Measurements from ENCODE around the gene TBL1X.

TBL1X gene

DNA sequence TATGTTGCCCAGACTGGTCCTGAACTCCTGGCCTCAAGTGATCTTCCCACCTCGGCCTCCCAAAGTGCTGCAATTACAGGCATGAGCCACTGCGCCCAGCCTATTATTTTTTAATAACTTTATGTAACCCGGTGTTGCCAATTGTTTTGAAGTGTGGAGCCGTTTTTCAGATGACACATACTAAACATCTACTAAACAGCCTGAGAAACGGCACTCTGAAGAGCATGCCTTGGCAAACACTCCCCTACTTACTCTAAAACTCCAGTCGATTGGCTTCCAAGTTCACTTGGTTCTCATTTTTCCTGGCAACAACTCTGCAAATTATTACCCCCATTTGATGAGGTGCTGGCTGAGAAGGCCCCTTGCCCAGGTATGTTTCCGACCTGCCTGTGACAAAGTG, 169.7 kb downstream of the TBL1X start:
- Histone ChIP-seq H3K4me3 (ENCODE audit: low read length in 2 of 2) (no peak overlapping the region), H3K36me3 (ENCODE audit: control insufficient read depth in 2 of 2, insufficient read depth in 2 of 2, low read length in 2 of 2) (no peaks in the 10 kb centered on the region), H3K4me1 (ENCODE audit: control insufficient read depth in 2 of 2, insufficient read depth in 2 of 2, low read length in 2 of 2) (no peaks in the 10 kb centered on the region), H3K9ac (ENCODE audit: low read depth in 1 of 2, low read length in 2 of 2) (no peak overlapping the region), H3K9me3 (ENCODE audit: control insufficient read depth in 2 of 2, low read length in 2 of 2) (no peaks in the 10 kb centered on the region), H3K27ac (ENCODE audit: low read depth in 2 of 2, low read length in 2 of 2) (no peak overlapping the region), H3K27me3 (ENCODE audit: control insufficient read depth in 2 of 2, insufficient read depth in 2 of 2, low read length in 2 of 2) (no peaks in the 10 kb centered on the region)

DNA sequence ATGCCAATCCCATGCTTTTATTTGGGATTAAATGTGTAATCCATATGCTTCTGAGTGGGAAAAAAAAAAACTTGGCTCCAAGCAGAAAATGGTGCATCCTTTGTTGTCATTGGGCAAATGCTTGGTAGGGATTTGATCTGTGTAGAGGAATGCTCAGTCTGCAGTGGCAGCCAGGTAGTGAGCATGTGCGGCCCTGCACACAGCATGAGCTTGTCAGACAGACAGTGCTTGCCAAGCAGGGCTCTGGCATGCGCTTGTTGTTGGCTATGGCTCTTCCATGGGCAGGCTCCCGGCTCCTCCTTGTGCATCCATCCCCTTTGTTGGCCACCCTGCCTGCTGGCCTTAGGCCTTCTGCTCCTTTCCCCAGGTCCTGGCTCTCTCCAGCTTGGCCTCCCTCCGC, 170.5 kb downstream of the TBL1X start:
- no peaks in the 10 kb centered on the region for H3K36me3 ChIP-seq (ENCODE audit: control insufficient read depth in 2 of 2, insufficient read depth in 2 of 2, low read length in 2 of 2)
- no peaks in the 10 kb centered on the region for H3K27me3 ChIP-seq (ENCODE audit: control insufficient read depth in 2 of 2, insufficient read depth in 2 of 2, low read length in 2 of 2)
- H3K27ac ChIP-seq (ENCODE audit: low read depth in 2 of 2, low read length in 2 of 2) = no peak overlapping the region
- no peaks in the 10 kb centered on the region for H3K4me1 ChIP-seq (ENCODE audit: control insufficient read depth in 2 of 2, insufficient read depth in 2 of 2, low read length in 2 of 2)
- H3K9ac ChIP-seq (ENCODE audit: low read depth in 1 of 2, low read length in 2 of 2) = no peak overlapping the region
- H3K4me3 ChIP-seq (ENCODE audit: low read length in 2 of 2) = no peak overlapping the region
- H3K9me3 ChIP-seq (ENCODE audit: control insufficient read depth in 2 of 2, low read length in 2 of 2) = no peaks in the 10 kb centered on the region

DNA sequence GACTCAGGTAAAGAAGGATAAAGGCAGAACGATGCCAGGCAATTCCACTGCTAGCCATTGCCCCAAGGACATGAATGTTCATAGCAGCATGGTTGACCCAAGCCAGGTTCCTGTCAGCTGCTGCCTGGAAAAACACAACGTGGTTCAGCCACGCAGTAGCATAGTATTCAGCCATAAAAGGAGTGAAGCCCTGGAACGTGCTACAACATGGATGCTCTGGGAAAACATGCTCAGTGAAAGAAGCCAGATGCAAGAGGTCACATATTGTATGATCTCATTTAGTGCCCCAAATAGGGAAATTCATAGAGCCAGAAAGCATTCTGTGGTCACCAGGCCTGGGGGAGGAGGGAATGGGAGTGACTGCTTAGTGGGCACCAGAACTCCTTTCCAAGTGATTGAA, 170.9 kb downstream of the TBL1X start:
- H3K4me1 ChIP-seq (ENCODE audit: control insufficient read depth in 2 of 2, insufficient read depth in 2 of 2, low read length in 2 of 2) = no peaks in the 10 kb centered on the region
- H3K9ac ChIP-seq (ENCODE audit: low read depth in 1 of 2, low read length in 2 of 2) = no peak overlapping the region
- no peak overlapping the region for H3K4me3 ChIP-seq (ENCODE audit: low read length in 2 of 2)
- no peaks in the 10 kb centered on the region for H3K9me3 ChIP-seq (ENCODE audit: control insufficient read depth in 2 of 2, low read length in 2 of 2)
- no peak overlapping the region for H3K27ac ChIP-seq (ENCODE audit: low read depth in 2 of 2, low read length in 2 of 2)
- H3K27me3 ChIP-seq (ENCODE audit: control insufficient read depth in 2 of 2, insufficient read depth in 2 of 2, low read length in 2 of 2) = no peaks in the 10 kb centered on the region
- H3K36me3 ChIP-seq (ENCODE audit: control insufficient read depth in 2 of 2, insufficient read depth in 2 of 2, low read length in 2 of 2) = no peaks in the 10 kb centered on the region

DNA sequence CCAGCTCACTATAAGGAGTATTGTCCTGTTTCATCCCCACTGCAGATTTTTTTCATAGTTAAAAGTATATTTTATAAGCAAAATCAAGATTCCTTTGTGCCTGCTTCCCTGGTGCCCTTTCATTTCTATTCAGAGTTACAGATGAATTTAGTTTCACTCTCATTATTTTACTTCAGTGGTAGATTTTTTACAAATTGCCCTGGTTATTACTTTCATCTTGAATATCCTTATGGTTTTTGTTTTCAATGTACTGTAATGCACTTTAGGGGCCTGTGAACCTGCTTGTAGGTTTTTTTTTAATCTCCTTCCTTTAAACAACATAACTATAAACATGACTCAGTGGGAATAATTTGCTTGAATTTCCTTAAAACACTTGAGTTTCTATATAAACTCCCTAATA, 174.0 kb downstream of the TBL1X start:
- H3K9ac ChIP-seq (ENCODE audit: low read depth in 1 of 2, low read length in 2 of 2) = no peak overlapping the region
- H3K4me3 ChIP-seq (ENCODE audit: low read length in 2 of 2) = no peak overlapping the region
- no peak overlapping the region for H3K27ac ChIP-seq (ENCODE audit: low read depth in 2 of 2, low read length in 2 of 2)
- H3K9me3 ChIP-seq (ENCODE audit: control insufficient read depth in 2 of 2, low read length in 2 of 2) = no peaks in the 10 kb centered on the region
- no peaks in the 10 kb centered on the region for H3K27me3 ChIP-seq (ENCODE audit: control insufficient read depth in 2 of 2, insufficient read depth in 2 of 2, low read length in 2 of 2)
- no peaks in the 10 kb centered on the region for H3K4me1 ChIP-seq (ENCODE audit: control insufficient read depth in 2 of 2, insufficient read depth in 2 of 2, low read length in 2 of 2)
- no peaks in the 10 kb centered on the region for H3K36me3 ChIP-seq (ENCODE audit: control insufficient read depth in 2 of 2, insufficient read depth in 2 of 2, low read length in 2 of 2)

DNA sequence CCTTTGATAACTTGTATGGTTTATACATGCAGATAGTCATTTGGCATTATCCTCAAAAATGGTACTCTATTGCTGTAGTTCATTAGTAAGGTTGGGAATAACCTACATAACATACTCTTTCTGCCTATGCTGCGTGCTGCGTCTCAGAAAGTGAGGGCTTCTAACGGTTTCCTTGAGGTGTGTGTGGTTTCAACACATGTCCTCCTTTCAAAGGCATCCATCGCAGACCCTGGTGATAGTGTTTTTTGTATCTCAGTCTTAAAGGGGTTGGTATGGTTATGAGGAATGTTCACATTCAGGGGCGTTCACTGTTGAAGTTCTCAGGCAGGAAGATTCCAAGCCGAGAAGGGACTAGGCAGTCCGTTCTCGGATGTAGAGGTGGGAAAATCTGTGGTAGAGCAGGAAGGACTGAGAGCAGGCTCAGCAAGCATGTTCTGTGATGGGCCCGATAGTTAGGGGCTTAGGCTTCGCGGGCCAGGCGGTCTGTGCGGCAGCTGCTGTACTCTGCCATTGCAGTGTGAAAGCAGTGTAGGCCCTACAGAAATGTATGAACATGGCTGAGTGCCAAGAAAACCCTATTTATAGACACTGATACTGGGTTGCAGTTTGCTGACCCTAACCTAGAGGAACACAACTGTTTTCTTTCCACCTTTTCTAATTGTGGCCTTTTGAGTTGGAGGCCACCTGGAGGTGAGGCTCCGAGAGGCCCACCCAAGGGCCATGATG, 177.6 kb downstream of the TBL1X start:
- Histone ChIP-seq H3K36me3 (ENCODE audit: control insufficient read depth in 2 of 2, insufficient read depth in 2 of 2, low read length in 2 of 2) (no peaks in the 10 kb centered on the region), H3K27ac (ENCODE audit: low read depth in 2 of 2, low read length in 2 of 2) (no peak overlapping the region), H3K9ac (ENCODE audit: low read depth in 1 of 2, low read length in 2 of 2) (no peak overlapping the region), H3K27me3 (ENCODE audit: control insufficient read depth in 2 of 2, insufficient read depth in 2 of 2, low read length in 2 of 2) (no peaks in the 10 kb centered on the region), H3K4me3 (ENCODE audit: low read length in 2 of 2) (no peak overlapping the region), H3K9me3 (ENCODE audit: control insufficient read depth in 2 of 2, low read length in 2 of 2) (no peaks in the 10 kb centered on the region), H3K4me1 (ENCODE audit: control insufficient read depth in 2 of 2, insufficient read depth in 2 of 2, low read length in 2 of 2) (no peaks in the 10 kb centered on the region)

DNA sequence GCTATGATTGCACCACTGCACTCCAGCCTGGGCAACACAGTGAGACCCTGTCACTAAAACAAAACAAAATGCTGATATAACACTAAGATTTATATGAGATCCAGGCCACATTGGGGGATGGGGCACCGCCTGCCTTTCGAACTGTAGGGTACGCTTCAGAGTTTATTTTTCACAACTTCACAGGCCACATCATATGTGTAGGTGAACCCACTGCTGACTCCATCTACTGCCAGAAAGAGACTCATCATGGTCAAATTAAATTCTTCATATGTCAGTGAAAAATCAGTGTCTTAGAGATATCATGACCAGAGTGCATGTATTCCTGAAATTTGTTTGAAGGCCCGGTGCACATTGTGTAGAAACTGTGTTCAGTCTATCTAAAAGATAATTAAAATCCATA, 178.9 kb downstream of the TBL1X start:
- Histone ChIP-seq H3K27ac (ENCODE audit: low read depth in 2 of 2, low read length in 2 of 2) (no peak overlapping the region), H3K9ac (ENCODE audit: low read depth in 1 of 2, low read length in 2 of 2) (no peak overlapping the region), H3K4me3 (ENCODE audit: low read length in 2 of 2) (no peak overlapping the region)

DNA sequence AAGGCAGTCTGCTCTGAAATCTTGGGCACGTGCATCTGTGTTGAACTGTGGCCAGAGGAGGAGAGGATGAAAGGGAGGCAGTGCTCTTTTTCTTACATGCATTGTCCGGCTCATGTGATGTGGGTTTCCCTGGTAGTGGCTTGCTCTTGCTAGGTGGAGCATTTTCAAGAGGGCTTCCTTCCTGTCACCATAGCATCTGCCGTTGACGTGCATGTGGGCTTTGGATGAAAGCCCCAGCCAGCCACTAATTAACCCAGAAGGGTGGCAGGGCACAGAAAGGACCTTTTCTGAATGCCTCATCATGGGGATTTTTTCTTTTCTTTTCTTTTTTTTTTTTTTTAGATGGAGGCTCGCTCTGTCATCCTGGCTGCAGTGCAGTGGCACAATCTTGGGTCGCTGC, 179.5 kb downstream of the TBL1X start:
- Histone ChIP-seq H3K9ac (ENCODE audit: low read depth in 1 of 2, low read length in 2 of 2) (no peak overlapping the region), H3K4me1 (ENCODE audit: control insufficient read depth in 2 of 2, insufficient read depth in 2 of 2, low read length in 2 of 2) (no peaks in the 10 kb centered on the region), H3K27me3 (ENCODE audit: control insufficient read depth in 2 of 2, insufficient read depth in 2 of 2, low read length in 2 of 2) (no peaks in the 10 kb centered on the region), H3K9me3 (ENCODE audit: control insufficient read depth in 2 of 2, low read length in 2 of 2) (no peaks in the 10 kb centered on the region), H3K36me3 (ENCODE audit: control insufficient read depth in 2 of 2, insufficient read depth in 2 of 2, low read length in 2 of 2) (no peaks in the 10 kb centered on the region), H3K27ac (ENCODE audit: low read depth in 2 of 2, low read length in 2 of 2) (no peak overlapping the region), H3K4me3 (ENCODE audit: low read length in 2 of 2) (no peak overlapping the region)

More for the DNA sequence above, 178.9 kb downstream of the TBL1X start:
- H3K4me1 ChIP-seq (ENCODE audit: control insufficient read depth in 2 of 2, insufficient read depth in 2 of 2, low read length in 2 of 2) = no peaks in the 10 kb centered on the region
- no peaks in the 10 kb centered on the region for H3K36me3 ChIP-seq (ENCODE audit: control insufficient read depth in 2 of 2, insufficient read depth in 2 of 2, low read length in 2 of 2)
- no peaks in the 10 kb centered on the region for H3K27me3 ChIP-seq (ENCODE audit: control insufficient read depth in 2 of 2, insufficient read depth in 2 of 2, low read length in 2 of 2)
- H3K9me3 ChIP-seq (ENCODE audit: control insufficient read depth in 2 of 2, low read length in 2 of 2) = no peaks in the 10 kb centered on the region

DNA sequence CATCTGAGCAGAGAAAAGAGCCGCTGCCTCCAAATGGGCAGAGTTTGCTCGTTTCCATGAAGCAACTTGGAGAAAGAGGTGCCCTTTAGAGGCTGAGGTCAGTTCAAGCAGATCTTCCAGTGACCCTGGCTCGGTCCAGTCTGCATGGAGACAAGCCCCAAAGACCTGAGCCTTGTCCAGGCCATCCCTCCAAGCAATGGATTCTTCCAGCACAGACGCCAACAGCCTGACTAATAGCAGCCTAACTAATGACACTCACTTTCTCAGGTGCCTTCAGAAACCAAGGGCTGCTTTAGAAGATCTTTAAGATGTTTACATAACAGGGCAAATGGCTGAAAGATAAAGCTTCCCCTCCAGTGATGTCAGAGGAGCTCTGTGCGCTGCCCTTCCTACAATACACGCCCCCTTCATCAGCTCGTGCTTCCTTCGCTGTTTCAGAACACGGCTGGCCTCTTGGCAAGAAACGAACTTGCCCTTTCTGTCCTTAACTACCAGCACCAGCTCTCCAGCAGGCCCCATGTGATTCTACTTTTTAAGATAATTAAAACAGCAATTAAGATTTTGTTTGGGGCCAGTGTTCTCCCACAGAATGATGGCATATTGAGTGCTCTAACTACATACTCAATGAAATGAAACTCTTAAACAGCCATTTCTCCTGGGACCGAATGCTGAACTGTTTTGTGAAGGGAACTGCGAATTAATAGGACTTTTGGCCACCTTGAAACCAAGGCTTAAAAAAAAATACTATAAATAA, 181.8 kb downstream of the TBL1X start:
- Histone ChIP-seq H3K27ac (ENCODE audit: low read depth in 2 of 2, low read length in 2 of 2) (no peak overlapping the region), H3K9ac (ENCODE audit: low read depth in 1 of 2, low read length in 2 of 2) (no peak overlapping the region), H3K36me3 (ENCODE audit: control insufficient read depth in 2 of 2, insufficient read depth in 2 of 2, low read length in 2 of 2) (no peaks in the 10 kb centered on the region), H3K9me3 (ENCODE audit: control insufficient read depth in 2 of 2, low read length in 2 of 2) (no peaks in the 10 kb centered on the region), H3K4me3 (ENCODE audit: low read length in 2 of 2) (no peak overlapping the region), H3K4me1 (ENCODE audit: control insufficient read depth in 2 of 2, insufficient read depth in 2 of 2, low read length in 2 of 2) (no peaks in the 10 kb centered on the region), H3K27me3 (ENCODE audit: control insufficient read depth in 2 of 2, insufficient read depth in 2 of 2, low read length in 2 of 2) (no peaks in the 10 kb centered on the region)

DNA sequence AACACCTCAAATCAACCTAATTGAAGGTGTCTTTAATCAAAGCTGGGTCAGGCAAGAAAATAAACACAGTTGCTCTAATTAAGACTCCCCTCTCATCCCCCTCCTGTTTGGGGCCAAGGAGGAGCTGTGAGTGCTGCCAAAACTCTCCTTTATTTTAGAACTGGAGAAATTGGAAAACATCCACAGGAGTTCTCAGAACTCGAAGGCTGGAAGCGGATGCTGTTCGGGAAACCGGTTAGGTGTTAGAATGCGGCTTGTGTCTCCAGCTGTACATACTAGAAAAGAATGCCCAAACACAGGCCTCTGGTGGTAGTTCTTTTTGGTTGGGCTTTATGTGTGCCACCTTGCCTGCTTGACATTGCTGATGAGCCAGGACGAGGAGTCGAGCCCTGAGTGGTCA, 182.6 kb downstream of the TBL1X start:
- Histone ChIP-seq H3K9ac (ENCODE audit: low read depth in 1 of 2, low read length in 2 of 2) (no peak overlapping the region), H3K9me3 (ENCODE audit: control insufficient read depth in 2 of 2, low read length in 2 of 2) (no peaks in the 10 kb centered on the region), H3K4me3 (ENCODE audit: low read length in 2 of 2) (no peak overlapping the region), H3K36me3 (ENCODE audit: control insufficient read depth in 2 of 2, insufficient read depth in 2 of 2, low read length in 2 of 2) (no peaks in the 10 kb centered on the region), H3K27ac (ENCODE audit: low read depth in 2 of 2, low read length in 2 of 2) (no peak overlapping the region), H3K4me1 (ENCODE audit: control insufficient read depth in 2 of 2, insufficient read depth in 2 of 2, low read length in 2 of 2) (no peaks in the 10 kb centered on the region), H3K27me3 (ENCODE audit: control insufficient read depth in 2 of 2, insufficient read depth in 2 of 2, low read length in 2 of 2) (no peaks in the 10 kb centered on the region)

DNA sequence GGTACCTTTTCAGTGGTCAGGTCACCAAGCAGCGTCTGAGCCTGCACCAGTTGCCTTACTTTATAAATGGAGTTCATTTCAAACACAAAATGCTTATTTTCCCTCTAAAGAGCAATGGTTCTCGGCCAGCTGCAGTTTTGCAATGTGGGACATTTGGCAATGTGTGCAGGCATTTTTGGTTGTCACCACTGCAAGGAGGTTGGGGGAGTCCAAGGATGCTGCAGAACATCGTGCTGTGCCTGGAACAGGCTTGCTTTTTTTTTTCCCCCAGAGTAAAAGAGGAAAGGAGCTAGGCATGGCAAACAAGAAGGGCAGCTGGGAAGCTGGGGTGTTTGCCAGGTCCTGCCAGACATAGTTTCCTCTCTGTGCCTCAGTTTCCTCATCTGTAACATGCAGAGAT, 185.2 kb downstream of the TBL1X start:
- H3K36me3 ChIP-seq (ENCODE audit: control insufficient read depth in 2 of 2, insufficient read depth in 2 of 2, low read length in 2 of 2) = no peaks in the 10 kb centered on the region
- no peaks in the 10 kb centered on the region for H3K9me3 ChIP-seq (ENCODE audit: control insufficient read depth in 2 of 2, low read length in 2 of 2)
- H3K4me3 ChIP-seq (ENCODE audit: low read length in 2 of 2) = no peak overlapping the region
- H3K4me1 ChIP-seq (ENCODE audit: control insufficient read depth in 2 of 2, insufficient read depth in 2 of 2, low read length in 2 of 2) = no peaks in the 10 kb centered on the region
- H3K27ac ChIP-seq (ENCODE audit: low read depth in 2 of 2, low read length in 2 of 2) = no peak overlapping the region
- H3K9ac ChIP-seq (ENCODE audit: low read depth in 1 of 2, low read length in 2 of 2) = no peak overlapping the region
- H3K27me3 ChIP-seq (ENCODE audit: control insufficient read depth in 2 of 2, insufficient read depth in 2 of 2, low read length in 2 of 2) = no peaks in the 10 kb centered on the region
